Measurements from ENCODE around the gene CLEC2A. TPM values are rescaled to one million over a fixed set of nuclear protein-coding genes. Genes with fewer than 3 reads are reported as not detected.

CLEC2A gene
- total RNA-seq, 1 experiment from 2014 or later = 0.87 TPM

- Histone ChIP-seq H2BK12ac (ENCODE audit: insufficient read length, low read depth, low read length) (no peak overlapping the region), H3K9me3 (ENCODE audit: control insufficient read depth, low read depth, low read length) (no peaks in the 10 kb centered on the region), H3T11ph (ENCODE audit: low read length) (no peak overlapping the region), H3K56ac (ENCODE audit: insufficient read length, low read depth, low read length) (no peak overlapping the region), H3K4me2 (ENCODE audit: insufficient read depth, insufficient read length, low read length) (no peak overlapping the region), H2AK5ac (ENCODE audit: insufficient read length, low read length) (no peak overlapping the region), H4K91ac (ENCODE audit: insufficient read length, low read depth, low read length) (no peak overlapping the region), H4K8ac (replicated peaks; ENCODE audit: insufficient read length, low read depth, low read length) (no peak overlapping the region), H2BK15ac (ENCODE audit: low read depth, low read length) (no peak overlapping the region), H3K14ac (ENCODE audit: insufficient read depth, low read length) (no peak overlapping the region), H4K20me1 (ENCODE audit: control insufficient read depth, insufficient read depth, insufficient read length) (peaks cover 2% of the 10 kb centered on the region), H2BK120ac (ENCODE audit: low read depth, low read length, poor library complexity, severe bottlenecking) (no peak overlapping the region), H3K79me1 (ENCODE audit: insufficient read depth, low read depth, low read length, poor library complexity, severe bottlenecking) (no peaks in the 10 kb centered on the region), H3K4ac (ENCODE audit: low read depth, low read length) (no peak overlapping the region), H3K23ac (ENCODE audit: insufficient read length, low read depth, low read length) (no peak overlapping the region), H3K18ac (ENCODE audit: insufficient read length, low read depth, low read length) (no peak overlapping the region), H2AFZ (ENCODE audit: low read length) (no peak overlapping the region), H3K27ac (ENCODE audit: insufficient read length, low read depth, low read length) (no peak overlapping the region), H2BK20ac (ENCODE audit: low read depth, low read length, poor library complexity, severe bottlenecking) (no peak overlapping the region), H3K23me2 (ENCODE audit: insufficient read length, low read depth, low read length, poor library complexity, severe bottlenecking) (no peaks in the 10 kb centered on the region), H3K79me2 (ENCODE audit: insufficient read depth, low read length) (no peaks in the 10 kb centered on the region), H2BK5ac (ENCODE audit: insufficient read length, low read length) (no peak overlapping the region), H3K9ac (ENCODE audit: extremely low read depth, insufficient read length, low read length) (no peak overlapping the region), H3K27me3 (ENCODE audit: insufficient read depth, low read length) (no peaks in the 10 kb centered on the region), H3K4me1 (ENCODE audit: insufficient read depth, low read length) (no peaks in the 10 kb centered on the region; the same call in 1 of the 2 replicates), H4K5ac (ENCODE audit: insufficient read length, low read depth, low read length) (no peak overlapping the region)
- no peaks in the 10 kb centered on the region; a peak in 1 of 5 replicates for H3K9me3 Mint-ChIP-seq
- no peaks in the 10 kb centered on the region for H3K36me3 Mint-ChIP-seq (ENCODE audit: insufficient read depth in 1 of 3, low read depth in 3 of 3)
- H3K27ac Mint-ChIP-seq = no peak overlapping the region
- peaks cover 24 to 27% of the 10 kb centered on the region in 2 experiments for H3K4me1 Mint-ChIP-seq
- no peak overlapping the region for H3K4me3 Mint-ChIP-seq
- no peaks in the 10 kb centered on the region; the same call in 1 of the 2 replicates for H3K27me3 Mint-ChIP-seq (ENCODE audit: low read depth)
- DNase-seq = no peak
- TF ChIP-seq CTCF (conservative IDR thresholded peaks at IDR 0.05) = no peak
- WGBS (ENCODE audit: extremely low coverage, insufficient read length, low lambda C conversion rate) = no CpG with 5 or more reads among the region's 3 CpGs
These were observed 60.0 kb downstream of the CLEC2A start for GRCh38 chr12:9872162-9872561.

Data from H9 (cell line).